ENCODE results near the gene SLC26A5.

The SLC26A5 gene

GRCh38 chr7:103347507-103348267, 98.3 kb downstream of the SLC26A5 start, which contains the start of gene PSMC2:
TSS of gene PSMC2 (plus strand) at chr7:103347643. CDS start at chr7:103347712, 69 bp downstream.
- DNase-seq: peak; percentile 75

GRCh38 chr7:103346396-103346795, 99.6 kb downstream of the SLC26A5 start:
- DNase-seq: no peak

- DNase-seq: peak; percentile 70
Observed at GRCh38 chr7:103344453-103345149, 101.4 kb downstream of the SLC26A5 start, which contains the start of gene DNAJC2. TSS of gene DNAJC2 (minus strand) at chr7:103344767. CDS start at chr7:103344622, 145 bp downstream.

GRCh38 chr7:103343758-103344452, 102.1 kb downstream of the SLC26A5 start:
- DNase-seq: no peak

DNA sequence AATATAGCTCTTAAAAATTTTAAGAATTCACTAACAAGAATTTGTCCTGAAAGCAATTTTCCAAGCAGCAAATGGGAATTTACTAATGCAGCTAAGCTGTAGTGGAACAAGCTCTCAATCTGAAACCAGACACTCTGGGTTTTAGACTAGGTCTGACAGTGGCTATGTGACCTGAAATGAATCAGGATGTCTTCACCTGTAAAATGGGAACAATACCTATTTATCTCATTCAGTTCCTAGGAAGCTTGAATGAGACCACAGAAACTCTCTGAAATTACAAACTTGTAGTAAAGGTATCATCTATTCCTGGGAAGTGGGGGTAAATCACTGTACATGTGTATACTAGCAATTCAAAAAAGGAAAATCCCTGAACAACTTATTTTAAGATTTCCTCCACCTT, 102.7 kb downstream of the SLC26A5 start:
- no peak for DNase-seq

DNA sequence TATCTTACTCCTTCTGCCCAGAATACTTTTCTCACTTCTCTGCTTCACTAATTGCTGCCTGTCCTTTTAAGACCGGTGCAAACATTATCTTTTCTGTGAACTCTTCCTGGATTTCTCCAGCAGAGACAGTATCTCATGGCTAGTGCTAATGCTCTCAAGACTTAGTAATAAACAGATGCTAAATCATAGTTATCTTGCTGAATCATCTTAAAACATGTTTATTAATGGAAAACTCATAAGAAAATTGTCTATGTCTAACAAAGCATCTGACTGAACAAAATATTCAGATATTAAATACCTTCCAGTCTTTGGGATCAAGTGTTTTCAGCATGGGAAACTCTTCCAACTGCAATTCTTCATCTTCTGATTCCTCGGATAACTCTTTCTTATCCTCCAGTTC, 104.5 kb downstream of the SLC26A5 start:
- DNase-seq: no peak

- DNase-seq: no peak
Observed at GRCh38 chr7:103338864-103339263, 107.1 kb downstream of the SLC26A5 start.

GRCh38 chr7:103336761-103337160, 109.2 kb downstream of the SLC26A5 start:
- DNase-seq: no peak

GRCh38 chr7:103325744-103326143, 120.3 kb downstream of the SLC26A5 start:
- DNase-seq: no peak

Data from NCI-H748 treated with DMSO at 0.1 percent for 48 hours (cell line).